HG03095 (cell line): ENCODE measurements around the gene SLK.

Source experiments
- ATAC-seq: cut with Tn5 transposase; IDR thresholded peaks from one replicate; pipeline ENCODE4 v1.9.1; 2021; ENCODE audit warnings: moderate library complexity; ENCODE audit not compliant: unreplicated experiment

Gene SLK

DNA sequence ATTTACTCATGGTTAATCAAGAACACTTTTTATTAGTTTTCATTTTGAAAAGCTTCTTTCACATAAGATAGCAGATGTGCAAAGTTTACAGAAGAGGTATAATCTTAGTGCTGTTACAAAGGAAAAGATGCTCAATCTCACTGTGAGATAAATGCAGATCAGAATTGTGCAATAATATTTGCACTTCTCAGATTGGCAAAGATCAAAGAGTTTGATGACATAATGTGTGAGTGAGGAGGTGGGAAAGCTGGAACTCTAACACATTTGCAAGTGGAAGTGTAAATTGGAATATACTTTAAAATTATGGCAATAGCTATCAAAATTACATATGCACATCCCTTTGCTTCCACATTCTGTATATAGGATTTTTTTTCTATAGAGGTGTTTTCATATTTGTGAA lies 27.4 kb upstream of the SLK start:
- ATAC-seq, result no peak

GRCh38 chr10:103941801-103942200 lies 25.1 kb upstream of the SLK start:
- ATAC-seq, result no peak

- no peak for ATAC-seq
These were observed 24.1 kb upstream of the SLK start for GRCh38 chr10:103942866-103943265.

DNA sequence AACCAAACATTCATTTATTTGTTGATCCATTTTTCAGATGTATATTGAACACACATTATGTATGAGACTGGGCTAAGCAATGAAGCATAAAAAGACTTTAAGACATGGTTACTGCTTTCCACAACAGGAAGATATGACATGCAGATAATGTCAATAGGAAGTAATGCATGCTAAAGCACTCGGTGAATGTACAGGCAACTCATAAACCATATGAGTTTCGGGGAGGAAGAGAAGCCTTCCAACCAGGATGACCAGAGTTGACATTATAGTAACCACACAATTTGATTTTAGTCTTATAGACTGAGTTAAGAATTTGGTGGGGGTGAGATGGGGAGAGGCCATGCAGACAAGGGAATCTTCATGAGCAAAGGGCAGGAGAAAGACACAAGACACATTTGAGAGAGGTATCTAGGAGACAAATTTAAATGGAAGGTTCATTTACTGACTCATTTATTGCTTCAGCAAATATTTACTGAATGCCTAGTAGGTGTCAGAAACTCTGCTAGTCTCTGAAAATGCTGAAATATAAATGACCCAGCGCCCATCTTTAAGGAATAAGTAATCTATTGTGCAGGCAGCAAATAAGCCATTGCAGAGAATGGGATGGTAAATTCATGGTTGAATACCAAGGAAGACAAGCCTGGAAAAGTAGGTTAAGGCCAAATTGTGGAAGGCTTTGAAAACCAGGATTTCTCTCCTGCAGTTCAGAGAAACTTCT lies 19.0 kb upstream of the SLK start:
- no peak for ATAC-seq

- ATAC-seq, result no peak
These were observed 17.2 kb upstream of the SLK start for GRCh38 chr10:103949728-103950127.

DNA sequence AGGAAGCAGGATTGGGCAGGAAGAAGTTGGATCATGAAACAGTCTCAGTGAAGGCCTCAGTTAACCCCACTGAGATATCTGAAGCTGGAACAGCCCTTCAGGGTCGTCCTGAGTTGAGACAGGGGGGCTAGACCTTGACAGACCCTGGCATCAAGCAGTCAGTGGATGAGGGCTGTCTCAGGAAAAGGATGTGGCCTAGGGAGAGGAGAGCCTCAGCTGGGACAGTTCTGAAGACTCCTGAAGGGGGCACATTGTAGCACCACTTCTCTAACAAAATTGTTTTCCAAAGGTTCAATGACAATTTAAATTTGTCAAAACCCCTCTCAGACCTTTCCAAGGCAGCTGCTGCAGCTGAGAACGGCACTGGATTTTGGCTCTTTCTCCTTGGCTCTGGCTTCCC lies 15.8 kb upstream of the SLK start:
- no peak for ATAC-seq

DNA sequence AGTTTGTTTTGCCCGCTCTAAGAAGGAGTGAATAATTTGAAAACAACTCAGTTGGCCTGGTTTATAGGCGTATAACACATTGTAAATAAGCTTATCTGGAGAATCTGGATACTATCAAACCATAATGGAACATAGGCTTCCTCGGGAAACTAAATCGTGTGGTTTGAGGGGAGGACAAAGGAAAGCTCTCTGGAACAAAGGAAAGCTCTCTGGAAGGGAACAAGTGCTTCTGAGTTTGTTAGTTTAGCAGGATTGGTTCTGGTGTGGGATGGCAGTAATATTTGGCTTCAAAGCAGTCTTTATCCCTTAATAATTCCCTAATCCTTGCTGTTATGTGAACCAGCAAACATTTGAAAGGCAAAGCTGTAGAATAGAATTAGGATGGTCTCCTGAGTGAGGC lies 15.0 kb upstream of the SLK start:
- no peak for ATAC-seq

DNA sequence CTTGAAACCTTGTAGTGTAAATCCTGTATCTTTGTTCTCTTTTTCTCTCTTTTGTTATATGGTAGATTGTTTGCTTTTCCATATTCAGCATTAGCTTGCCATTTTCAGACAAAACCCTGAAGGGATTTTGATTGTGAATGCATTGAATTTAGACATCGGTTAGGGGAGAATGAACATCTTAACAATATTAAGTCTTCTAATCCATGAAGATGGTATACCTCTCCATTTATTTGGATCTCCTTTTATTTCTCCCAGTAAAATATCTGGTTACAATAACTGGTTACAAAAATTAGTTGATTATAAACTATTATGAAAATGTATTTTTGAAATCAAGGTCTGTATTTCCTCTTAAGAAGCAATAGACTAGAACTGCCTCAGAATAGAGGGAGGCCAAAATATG lies 12.4 kb upstream of the SLK start:
- no peak for ATAC-seq

- ATAC-seq, result no peak
These were observed 7.9 kb upstream of the SLK start for GRCh38 chr10:103958996-103959395.

DNA sequence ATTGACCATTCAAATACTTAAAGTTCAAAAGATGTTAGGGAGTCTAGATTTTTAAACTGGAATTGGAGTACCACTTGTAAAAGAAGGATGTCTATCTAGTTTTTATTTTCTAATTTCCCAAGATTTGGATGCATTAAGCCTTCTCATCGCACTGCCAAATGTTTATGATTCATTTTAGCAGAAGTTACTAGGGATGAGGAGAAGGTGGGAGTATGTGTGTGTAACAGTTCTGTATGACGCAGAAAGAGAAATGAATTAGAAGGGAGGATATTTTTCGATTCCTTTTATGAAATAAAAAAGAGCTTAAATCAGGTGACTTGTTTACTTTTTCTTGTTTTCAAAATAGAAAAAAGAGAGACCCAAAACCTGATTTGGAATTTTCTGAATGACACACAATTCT lies 6.8 kb upstream of the SLK start:
- ATAC-seq, result no peak

DNA sequence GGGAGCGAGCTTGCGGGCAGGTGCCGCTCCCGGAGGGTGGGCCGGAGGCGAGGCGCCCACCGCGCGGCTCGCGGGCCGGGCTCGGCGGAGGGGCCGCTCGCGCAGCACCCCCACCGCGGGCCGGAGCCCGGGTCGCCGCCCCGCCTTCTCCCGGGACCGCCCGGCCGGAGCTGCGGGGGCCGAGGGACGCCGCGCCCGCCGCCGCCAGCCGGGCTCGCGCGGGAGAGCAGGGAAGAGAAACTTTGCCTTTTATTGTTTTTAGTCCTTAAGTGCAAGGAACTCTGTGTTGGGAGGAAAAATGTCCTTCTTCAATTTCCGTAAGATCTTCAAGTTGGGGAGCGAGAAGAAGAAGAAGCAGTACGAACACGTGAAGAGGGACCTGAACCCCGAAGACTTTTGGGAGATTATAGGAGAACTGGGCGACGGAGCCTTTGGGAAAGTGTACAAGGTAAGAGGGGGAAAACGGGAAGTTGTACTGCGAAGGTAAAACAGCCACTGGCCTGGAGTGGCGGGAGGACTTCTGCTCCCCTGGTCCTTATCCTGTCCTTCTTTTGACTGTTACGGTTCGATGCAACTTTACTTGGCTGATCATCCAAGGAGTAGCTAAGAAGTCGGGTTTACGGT lies 620 bp downstream of the SLK start:
- peak; percentile 47 for ATAC-seq

DNA sequence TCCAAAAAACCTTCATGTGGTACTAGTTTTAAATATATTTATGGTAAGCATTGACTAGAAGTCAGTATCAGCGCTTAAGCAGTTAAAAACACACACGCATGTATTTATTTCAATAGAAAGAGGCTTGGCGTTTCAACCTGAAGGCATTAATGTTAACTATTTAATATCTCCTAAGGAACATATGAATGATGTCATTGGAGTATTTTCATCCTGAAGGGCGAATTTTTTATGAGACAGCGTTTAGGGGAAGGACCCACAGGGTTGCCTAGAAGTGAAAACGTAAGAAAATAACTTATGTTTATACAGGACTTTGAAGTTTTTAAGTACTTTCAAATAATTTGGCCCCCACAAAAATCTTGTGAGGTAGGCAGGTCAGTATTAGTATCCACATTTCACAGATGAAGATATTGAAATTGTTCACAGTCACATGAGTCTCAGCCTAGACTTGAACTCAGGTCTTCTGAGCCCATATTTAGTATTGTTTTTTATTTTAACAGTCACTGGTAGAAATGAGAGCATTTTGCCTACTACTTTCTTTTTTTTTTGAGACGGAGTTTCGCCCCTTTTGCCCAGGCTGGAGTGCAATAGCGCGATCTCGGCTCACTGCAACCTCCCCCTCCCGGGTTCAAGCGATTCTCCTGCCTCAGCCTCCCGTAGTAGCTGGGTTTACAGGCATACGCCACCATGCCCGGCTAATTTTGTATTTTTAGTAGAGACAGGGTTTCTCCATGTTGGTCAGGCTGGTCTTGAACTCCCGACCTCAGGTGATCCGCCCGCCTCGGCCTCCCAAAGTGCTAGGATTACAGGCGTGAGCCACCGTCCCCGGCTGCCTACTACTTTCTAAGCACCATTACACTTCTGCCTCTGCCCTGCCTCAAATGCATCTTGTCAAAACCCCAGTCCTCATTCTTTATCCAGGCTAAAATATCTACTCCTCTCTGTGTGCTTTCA lies 1.8 kb downstream of the SLK start:
- no peak for ATAC-seq

- ATAC-seq, result no peak
These were observed 2.5 kb downstream of the SLK start for GRCh38 chr10:103969436-103969835.

- ATAC-seq, result no peak
These were observed 3.1 kb downstream of the SLK start for GRCh38 chr10:103969857-103970627.

DNA sequence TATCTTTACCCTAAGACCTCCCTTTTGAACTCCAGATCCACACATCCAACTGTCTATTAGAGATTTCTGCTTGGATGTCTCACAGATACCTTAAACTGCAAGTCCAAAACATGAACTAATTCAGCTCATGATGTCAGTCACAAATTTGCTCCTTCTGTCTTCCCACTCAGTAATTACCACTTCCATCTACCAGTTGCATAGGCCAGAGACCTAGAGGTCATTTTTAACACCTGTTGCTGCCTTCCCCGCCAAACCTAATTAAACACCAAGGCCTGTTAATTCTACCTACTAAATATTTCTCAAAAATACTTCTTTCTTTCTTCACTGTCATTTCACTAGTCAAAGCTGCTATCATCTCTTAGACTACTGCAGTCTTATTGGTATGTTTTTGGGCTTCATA lies 8.2 kb downstream of the SLK start:
- ATAC-seq, result no peak

DNA sequence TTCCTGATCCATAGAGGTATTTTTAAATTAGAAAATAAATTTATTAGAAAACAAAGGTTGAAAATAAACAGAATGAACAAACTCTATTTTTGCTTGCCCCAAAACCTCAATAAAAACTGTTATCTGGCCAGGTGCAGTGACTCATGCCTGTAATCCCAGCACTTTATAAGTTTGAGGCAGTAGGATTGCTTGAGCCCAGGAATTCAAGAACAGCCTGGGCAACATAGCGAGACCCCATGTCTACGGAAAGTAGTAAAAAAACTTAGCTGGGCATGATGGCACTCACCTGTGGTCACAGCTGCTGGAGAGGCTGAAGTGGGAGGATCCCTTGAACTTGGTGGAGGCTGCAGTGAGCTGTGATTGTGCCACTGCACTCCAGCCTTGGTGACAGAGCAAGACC lies 10.3 kb downstream of the SLK start:
- no peak for ATAC-seq

GRCh38 chr10:103979530-103979929 lies 12.6 kb downstream of the SLK start:
- ATAC-seq, result no peak

- ATAC-seq, result no peak
These were observed 13.5 kb downstream of the SLK start for GRCh38 chr10:103980288-103980906.

GRCh38 chr10:103982639-103983038 lies 15.7 kb downstream of the SLK start:
- ATAC-seq, result no peak

DNA sequence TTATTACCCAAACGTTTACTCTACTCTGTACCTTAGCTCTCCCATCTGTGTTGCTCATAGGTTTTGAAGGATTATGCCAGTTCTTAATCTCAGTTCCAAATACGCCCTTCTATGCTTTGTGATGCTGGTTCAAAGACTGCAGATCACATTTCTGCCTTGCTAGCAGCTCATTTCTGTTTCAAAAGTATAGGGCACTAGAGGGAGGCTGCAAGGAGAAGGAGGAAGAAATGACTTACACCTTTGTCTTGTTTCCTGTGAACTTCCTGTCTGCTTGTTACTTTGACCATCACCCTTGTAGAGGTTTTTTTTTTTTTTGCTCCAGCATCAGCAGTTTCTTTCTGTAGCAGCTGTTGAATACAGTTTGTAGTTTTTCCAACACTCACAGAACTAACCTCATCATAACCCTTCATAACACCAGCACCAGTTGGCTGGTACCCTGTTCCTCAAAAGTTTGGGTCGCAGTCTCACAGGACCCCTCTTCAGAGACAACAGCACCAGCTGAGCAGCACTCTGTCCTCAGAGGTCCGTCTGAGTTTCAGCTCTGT lies 16.5 kb downstream of the SLK start:
- ATAC-seq, result peak; percentile 80
